Central memory CD8-positive, alpha-beta T cell (primary cell): ENCODE results near the gene ZNF197.
"Not testable (repeated sequence)": the region's sequence is repeated elsewhere in the genome, so short reads cannot be mapped to it uniquely, and the experiment has no call there.

Experiments used
- ATAC-seq: fragments of 150-1000 bp; cut with Tn5 transposase; replicated peaks from 2 replicates; pipeline ENCODE4 v1.10.0; 2022; ENCODE audit warnings: mild to moderate bottlenecking, moderate FRiP score, moderate number of reproducible peaks; ENCODE audit not compliant: poor library complexity, severe bottlenecking; ENCODE audit errors: extremely low read depth
- DNase-seq, 2 donors: peaks; one replicate each; pipeline ENCODE4 v3.0.0; 2021; ENCODE audit warnings: low spot score in 2 of 2
- H3K27ac Mint-ChIP-seq: one replicate; pipeline ENCODE4 v1.8.0; 2022; ENCODE audit warnings: low read depth, mild to moderate bottlenecking, moderate library complexity, mixed read lengths
- H3K27me3 Mint-ChIP-seq: one replicate; pipeline ENCODE4 v1.8.0; 2022; ENCODE audit warnings: mixed read lengths
- H3K36me3 Mint-ChIP-seq: one replicate; pipeline ENCODE4 v1.8.0; 2022; ENCODE audit warnings: mild to moderate bottlenecking, moderate library complexity, mixed read lengths; ENCODE audit not compliant: insufficient read depth
- H3K4me1 Mint-ChIP-seq: one replicate; pipeline ENCODE4 v1.8.0; 2022; ENCODE audit warnings: mixed read lengths
- H3K4me3 Mint-ChIP-seq: one replicate; pipeline ENCODE4 v1.8.0; 2022; ENCODE audit warnings: mild to moderate bottlenecking, moderate library complexity, mixed read lengths
- H3K9me3 Mint-ChIP-seq: one replicate; pipeline ENCODE4 v1.8.0; 2022; ENCODE audit warnings: mixed read lengths

Gene ZNF197

GRCh38 chr3:44624749-44625480, at the start of gene ZNF197:
Gene ZNF197, plus strand, starts transcription at chr3:44625036. Its CDS starts 4,119 bp downstream, at chr3:44629155.
- ATAC-seq: peak; percentile 80
- Mint-ChIP-seq H3K9me3 (no peaks in the 10 kb centered on the region), H3K27ac (peak within 1 kb of the TSS; percentile 86), H3K4me3 (peak within 1 kb of the TSS; percentile 82), H3K4me1 (peaks cover 33% of the 10 kb centered on the region), H3K36me3 (peaks cover 2% of the 10 kb centered on the region), H3K27me3 (no peaks in the 10 kb centered on the region)
- DNase-seq: peak in 1 of 2 donors; percentile 22

GRCh38 chr3:44576613-44577012, 48.2 kb upstream of the ZNF197 start:
- Mint-ChIP-seq H3K27ac (no peak overlapping the region), H3K9me3 (peaks cover 7% of the 10 kb centered on the region), H3K27me3 (no peaks in the 10 kb centered on the region), H3K4me1 (no peaks in the 10 kb centered on the region), H3K4me3 (no peak overlapping the region), H3K36me3 (no peaks in the 10 kb centered on the region)
- no peak for ATAC-seq
- no peak for DNase-seq

DNA sequence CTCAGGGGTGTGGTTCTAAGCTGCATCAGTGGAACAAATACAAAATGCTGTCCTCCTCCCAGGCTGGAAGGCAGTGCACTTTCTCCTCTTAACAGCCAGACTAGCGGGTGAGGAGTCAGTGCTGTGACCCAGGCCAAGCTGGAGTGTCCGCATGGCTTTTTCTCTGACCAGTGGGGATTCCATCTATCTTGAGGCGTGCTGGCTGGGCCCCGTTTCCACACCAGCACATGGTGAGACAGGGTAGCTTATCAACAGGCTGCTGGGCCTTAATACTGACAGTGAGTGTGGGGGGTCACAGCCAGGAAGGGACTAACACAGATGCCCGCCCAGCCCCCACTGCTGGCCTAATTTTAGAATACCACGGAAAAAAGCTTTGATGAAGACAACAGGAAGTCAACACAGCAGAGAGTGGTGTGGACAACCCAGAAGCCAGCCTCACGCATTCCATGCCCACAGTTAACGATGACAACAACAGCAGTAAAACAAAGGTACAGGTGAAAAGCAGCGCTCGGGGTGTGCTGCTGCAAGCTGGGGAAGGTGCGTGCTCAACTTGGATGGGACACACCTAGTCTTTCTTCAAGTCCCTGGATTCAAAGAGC, 47.4 kb upstream of the ZNF197 start:
- DNase-seq, ATAC-seq, H3K27me3 Mint-ChIP-seq, H3K4me3 Mint-ChIP-seq, H3K4me1 Mint-ChIP-seq, H3K9me3 Mint-ChIP-seq, H3K36me3 Mint-ChIP-seq, H3K27ac Mint-ChIP-seq: not testable (repeated sequence)

- not testable (repeated sequence) for H3K27me3 Mint-ChIP-seq, H3K9me3 Mint-ChIP-seq, H3K36me3 Mint-ChIP-seq, ATAC-seq, H3K4me3 Mint-ChIP-seq, H3K27ac Mint-ChIP-seq, DNase-seq, H3K4me1 Mint-ChIP-seq
Observed at GRCh38 chr3:44578316-44578715, 46.5 kb upstream of the ZNF197 start.

DNA sequence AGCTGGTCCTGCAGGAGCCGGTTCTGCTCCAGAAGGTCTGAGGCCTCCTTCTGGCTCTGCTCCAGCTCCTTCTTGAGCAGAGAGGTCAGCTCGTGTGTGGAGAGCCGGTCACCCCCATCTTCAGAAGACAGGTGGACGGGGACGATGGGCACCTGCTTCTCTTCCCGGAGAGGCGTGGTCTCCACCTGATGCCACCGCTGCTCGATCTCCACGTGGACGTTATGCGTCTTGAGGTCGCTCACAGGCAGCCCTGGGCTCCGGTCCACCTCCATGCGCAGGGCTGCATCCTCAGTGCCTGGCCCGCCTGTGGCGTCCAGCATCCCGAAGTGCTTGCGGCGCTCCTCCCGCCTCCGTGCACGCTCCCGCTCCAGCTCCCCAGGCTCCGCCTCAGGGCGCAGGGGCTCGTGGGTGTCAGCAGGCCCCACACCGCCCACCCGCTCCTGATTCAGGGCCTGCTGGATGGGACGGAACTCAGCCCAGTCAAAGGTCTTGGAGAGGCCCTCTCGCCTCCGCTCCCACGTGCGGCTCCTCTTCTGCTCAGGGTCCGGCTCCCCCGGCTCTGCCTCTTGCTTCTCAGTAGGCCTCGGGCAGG, 45.8 kb upstream of the ZNF197 start:
- H3K27ac Mint-ChIP-seq, H3K4me1 Mint-ChIP-seq, H3K4me3 Mint-ChIP-seq, DNase-seq, ATAC-seq, H3K9me3 Mint-ChIP-seq, H3K36me3 Mint-ChIP-seq: not testable (repeated sequence)
- H3K27me3 Mint-ChIP-seq: peaks cover 10% of the 10 kb centered on the region

GRCh38 chr3:44579749-44580148, 45.1 kb upstream of the ZNF197 start:
- H3K9me3 Mint-ChIP-seq, H3K4me1 Mint-ChIP-seq, ATAC-seq, H3K36me3 Mint-ChIP-seq, DNase-seq, H3K27ac Mint-ChIP-seq, H3K4me3 Mint-ChIP-seq: not testable (repeated sequence)
- H3K27me3 Mint-ChIP-seq: peaks cover 17% of the 10 kb centered on the region

- H3K36me3 Mint-ChIP-seq, DNase-seq, ATAC-seq, H3K4me3 Mint-ChIP-seq, H3K9me3 Mint-ChIP-seq, H3K4me1 Mint-ChIP-seq, H3K27ac Mint-ChIP-seq: not testable (repeated sequence)
- H3K27me3 Mint-ChIP-seq: peaks cover 30% of the 10 kb centered on the region
Observed at GRCh38 chr3:44580971-44581370, 43.9 kb upstream of the ZNF197 start.

- peaks cover 12% of the 10 kb centered on the region for H3K9me3 Mint-ChIP-seq
- H3K27ac Mint-ChIP-seq: no peak within 1 kb of the TSS
- H3K36me3 Mint-ChIP-seq: no peaks in the 10 kb centered on the region
- H3K27me3 Mint-ChIP-seq: peaks cover 64% of the 10 kb centered on the region
- ATAC-seq (no peak), DNase-seq (no peak)
- no peaks in the 10 kb centered on the region for H3K4me1 Mint-ChIP-seq
- peak within 1 kb of the TSS; percentile 12 for H3K4me3 Mint-ChIP-seq
Observed at GRCh38 chr3:44584646-44585501, 40.0 kb upstream of the ZNF197 start, which contains the start of gene ZNF660. Gene ZNF660, plus strand, starts transcription at chr3:44584964. Its CDS starts 9,230 bp downstream, at chr3:44594194.

DNA sequence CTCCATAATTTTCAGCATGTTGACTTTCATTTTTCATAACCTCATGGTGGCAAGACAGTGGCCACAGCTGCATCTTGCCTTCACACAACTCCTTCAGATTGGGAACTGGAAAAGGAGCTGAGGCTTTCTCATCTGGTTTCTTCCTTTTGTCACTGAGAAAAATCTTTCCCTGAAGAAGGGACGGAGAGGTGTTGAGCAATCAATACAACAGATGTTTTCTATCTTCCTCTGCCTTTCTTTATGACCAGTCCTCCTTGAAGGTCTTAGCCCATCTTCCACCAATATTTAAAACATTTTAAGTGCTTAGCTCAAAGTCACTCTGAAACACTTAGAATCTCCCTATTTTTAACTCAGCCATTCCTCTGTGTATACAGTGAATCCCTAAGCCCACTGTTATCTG, 28.2 kb upstream of the ZNF197 start:
- ATAC-seq (no peak), DNase-seq (no peak)
- Mint-ChIP-seq H3K4me3 (no peak overlapping the region), H3K36me3 (no peaks in the 10 kb centered on the region), H3K27me3 (peaks cover 4% of the 10 kb centered on the region), H3K9me3 (peaks cover 19% of the 10 kb centered on the region), H3K4me1 (no peaks in the 10 kb centered on the region), H3K27ac (no peak overlapping the region)

- ATAC-seq: no peak
- Mint-ChIP-seq H3K4me3 (no peak overlapping the region), H3K27ac (no peak overlapping the region), H3K9me3 (peaks cover 6% of the 10 kb centered on the region), H3K27me3 (peaks cover 9% of the 10 kb centered on the region), H3K36me3 (no peaks in the 10 kb centered on the region), H3K4me1 (no peaks in the 10 kb centered on the region)
- DNase-seq: no peak
Observed at GRCh38 chr3:44601749-44602148, 23.1 kb upstream of the ZNF197 start.

DNA sequence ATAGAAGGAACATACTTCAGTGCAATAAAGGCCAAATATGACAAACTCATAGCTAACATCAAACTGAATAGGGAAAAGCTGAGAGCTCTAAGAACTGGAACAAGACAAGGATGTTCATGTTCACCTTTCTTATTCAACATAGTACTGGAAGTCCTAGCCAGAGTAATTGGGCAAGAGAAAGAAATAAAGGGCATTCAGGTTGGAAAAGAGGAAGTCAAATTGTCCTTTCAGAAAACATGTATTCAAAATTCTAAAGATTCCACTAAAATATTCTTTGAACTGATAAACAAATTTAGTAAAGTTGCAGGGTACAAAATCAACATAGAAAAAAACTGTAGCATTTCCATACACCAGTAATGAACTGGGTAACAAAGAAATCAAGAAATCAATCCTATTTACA, 12.2 kb upstream of the ZNF197 start:
- no peak overlapping the region for H3K4me3 Mint-ChIP-seq
- no peaks in the 10 kb centered on the region for H3K9me3 Mint-ChIP-seq
- H3K4me1 Mint-ChIP-seq: no peaks in the 10 kb centered on the region
- DNase-seq: no peak
- H3K27me3 Mint-ChIP-seq: peaks cover 24% of the 10 kb centered on the region
- H3K27ac Mint-ChIP-seq: no peak overlapping the region
- ATAC-seq: no peak
- no peaks in the 10 kb centered on the region for H3K36me3 Mint-ChIP-seq

- no peak for DNase-seq
Observed at GRCh38 chr3:44628716-44629115, 3.9 kb downstream of the ZNF197 start.

More at GRCh38 chr3:44628716-44629115, 3.9 kb downstream of the ZNF197 start:
- Mint-ChIP-seq H3K27me3 (no peaks in the 10 kb centered on the region), H3K4me3 (no peak overlapping the region), H3K4me1 (peaks cover 41% of the 10 kb centered on the region), H3K36me3 (peaks cover 8% of the 10 kb centered on the region), H3K27ac (no peak overlapping the region), H3K9me3 (no peaks in the 10 kb centered on the region)
- ATAC-seq: no peak
